HG03135 (cell line): ENCODE data around the gene SDC1.

ENCODE experiments used
- ATAC-seq: cut with Tn5 transposase; IDR thresholded peaks from one replicate; pipeline ENCODE4 v1.9.1; 2021; ENCODE audit warnings: mild to moderate bottlenecking, moderate library complexity; ENCODE audit not compliant: unreplicated experiment

SDC1 gene

GRCh38 chr2:20229322-20230113, 4.6 kb upstream of the SDC1 start:
- no peak for ATAC-seq

- ATAC-seq, result no peak
Measured at GRCh38 chr2:20227894-20228505, 3.1 kb upstream of the SDC1 start.

GRCh38 chr2:20226152-20226545, 1.2 kb upstream of the SDC1 start:
- no peak for ATAC-seq

- peak; percentile 58 for ATAC-seq
Measured at GRCh38 chr2:20225294-20226151, 593 bp upstream of the SDC1 start.

GRCh38 chr2:20224164-20224715, 690 bp downstream of the SDC1 start:
- peak; percentile 32 for ATAC-seq

GRCh38 chr2:20223407-20224163, 1.3 kb downstream of the SDC1 start:
- peak; percentile 22 for ATAC-seq

- no peak for ATAC-seq
Measured at GRCh38 chr2:20222769-20223406, 2.0 kb downstream of the SDC1 start.

GRCh38 chr2:20222014-20222768, 2.7 kb downstream of the SDC1 start:
- ATAC-seq, result no peak

- no peak for ATAC-seq
Measured at GRCh38 chr2:20221555-20221973, 3.4 kb downstream of the SDC1 start.

- no peak for ATAC-seq
Measured at GRCh38 chr2:20220806-20221554, 4.0 kb downstream of the SDC1 start.

GRCh38 chr2:20219763-20220380, 5.1 kb downstream of the SDC1 start:
- no peak for ATAC-seq

GRCh38 chr2:20218331-20219320, 6.3 kb downstream of the SDC1 start:
- no peak for ATAC-seq

- ATAC-seq, result no peak
Measured at GRCh38 chr2:20217041-20217970, 7.6 kb downstream of the SDC1 start.

- no peak for ATAC-seq
Measured at GRCh38 chr2:20216130-20217025, 8.6 kb downstream of the SDC1 start.
